AG10803 (cell line): ENCODE data around the gene METTL1.
A peak's percentile ranks its signal among the peaks of the same experiment; 100 is the strongest.
"Not testable (repeated sequence)": the region's sequence is repeated elsewhere in the genome, so short reads cannot be mapped to it uniquely, and the experiment has no call there.

Experiments
- DNase-seq: peaks from one replicate; pipeline ENCODE4 v3.0.0; 2010; ENCODE audit warnings: low read depth
- H3K4me3 ChIP-seq: 2 replicates; pipeline ENCODE4 v1.5.1; 2011; ENCODE audit warnings: mild to moderate bottlenecking, low read length, control low read depth
- CTCF ChIP-seq: conservative IDR thresholded peaks from 2 replicates; pipeline ENCODE4 v1.5.1; 2011; ENCODE audit warnings: mild to moderate bottlenecking, low read length, control low read depth, inconsistent platforms

The METTL1 gene

DNA sequence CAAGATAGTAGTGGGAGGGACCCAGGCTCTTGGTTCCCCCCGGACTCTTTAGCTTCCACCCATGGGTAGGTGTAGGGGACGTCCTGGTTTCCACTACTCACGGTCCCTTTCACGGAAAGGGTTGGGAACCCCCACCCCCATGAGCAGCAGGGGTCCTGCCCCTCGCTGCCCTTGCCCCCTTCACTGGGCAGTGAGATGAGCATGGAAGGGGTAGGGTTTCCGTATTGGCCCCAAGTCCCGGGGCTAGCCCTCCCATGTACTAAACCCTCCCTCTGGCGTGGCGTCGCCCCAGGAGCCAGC, 46.1 kb downstream of the METTL1 start:
- no peak for TF ChIP-seq CTCF
- DNase-seq: no peak
- H3K4me3 ChIP-seq: peak overlapping the region; percentile 98

DNA sequence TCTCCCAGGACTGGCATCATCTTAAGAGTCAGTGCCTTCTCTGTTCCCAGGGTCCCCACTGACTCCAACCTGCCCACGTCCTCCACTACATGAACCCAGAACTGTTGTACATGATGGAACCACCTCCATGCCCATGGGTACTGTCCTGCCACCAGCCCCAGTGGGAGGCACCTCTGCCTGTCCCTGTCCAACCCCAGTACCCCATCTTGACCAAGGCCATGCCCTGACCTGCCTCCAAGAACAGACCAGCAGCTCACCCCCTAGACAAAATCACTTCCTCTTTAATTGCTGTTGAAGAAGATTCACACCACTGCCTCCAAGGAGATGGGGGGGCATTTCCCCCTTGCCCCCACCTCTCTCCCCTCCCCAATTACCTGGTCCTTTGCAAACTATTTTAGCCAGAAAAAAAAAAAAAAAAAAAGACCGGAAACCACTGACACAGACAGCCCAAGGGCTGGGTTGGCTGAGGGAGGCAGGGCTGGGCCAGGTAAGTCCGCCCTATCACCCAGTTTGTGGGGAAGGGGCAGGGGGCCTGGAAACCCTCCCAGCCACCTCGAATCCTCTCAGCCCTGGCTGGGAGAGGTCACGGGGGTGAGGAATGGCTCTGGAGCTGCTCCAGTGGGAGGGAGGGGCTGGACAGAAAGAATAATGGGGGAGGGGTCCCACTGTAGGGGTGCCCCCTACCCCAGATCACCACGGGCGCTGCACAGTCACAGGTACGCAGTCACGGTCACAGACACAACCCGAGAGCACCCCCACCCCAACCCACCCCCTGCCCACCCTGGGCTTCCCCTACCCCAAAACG, 46.8 kb downstream of the METTL1 start:
- no peak overlapping the region for H3K4me3 ChIP-seq
- DNase-seq: no peak
- no peak for TF ChIP-seq CTCF

DNA sequence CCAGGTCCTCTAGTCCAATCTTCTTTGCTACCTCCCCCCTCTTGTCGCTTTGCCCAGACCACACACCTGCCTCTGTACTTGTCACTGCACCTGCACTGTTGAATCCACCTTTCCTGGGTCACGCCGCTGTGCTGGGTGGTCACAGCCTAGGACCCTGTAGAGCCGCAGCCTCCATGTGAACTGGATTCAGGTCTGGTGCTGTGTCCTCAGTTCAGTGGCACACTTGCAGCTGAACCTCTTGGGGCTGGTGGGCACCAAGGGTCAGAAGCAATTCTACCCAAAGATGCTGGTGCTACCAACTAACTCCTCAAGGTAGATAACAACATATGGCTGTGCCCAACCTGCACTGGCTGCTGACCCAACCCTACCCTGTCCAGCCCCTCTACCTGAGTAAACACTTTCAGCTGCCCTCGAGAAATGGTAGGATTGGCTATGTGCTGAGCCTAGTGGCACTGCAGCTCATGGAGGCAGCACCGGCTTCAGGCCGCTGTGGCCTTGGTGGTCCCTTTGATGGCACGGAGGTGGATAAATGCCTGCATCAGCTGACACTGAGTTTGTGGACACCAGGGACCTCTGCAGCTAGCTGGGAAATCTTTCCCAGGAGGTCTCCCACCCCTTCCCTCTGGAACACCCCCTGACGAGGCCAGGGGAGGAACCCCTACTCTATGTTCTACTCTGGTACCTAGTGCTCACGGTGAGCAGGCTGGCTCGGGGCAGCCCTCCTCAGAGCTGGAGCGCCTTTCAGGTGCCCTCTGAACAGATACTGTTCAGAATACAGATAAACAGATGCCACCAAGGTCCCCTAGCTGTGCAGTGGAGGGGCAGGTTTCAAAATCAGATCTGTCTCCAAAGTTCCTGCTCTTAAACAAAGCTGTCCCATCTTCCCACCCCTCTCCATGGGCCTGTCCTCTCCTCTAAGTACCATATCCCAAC, 47.6 kb downstream of the METTL1 start:
- no peak overlapping the region for H3K4me3 ChIP-seq
- no peak for DNase-seq
- TF ChIP-seq CTCF: no peak

GRCh38 chr12:57723630-57723962, 48.3 kb downstream of the METTL1 start:
- TF ChIP-seq CTCF: no peak
- no peak overlapping the region for H3K4me3 ChIP-seq
- DNase-seq: no peak

GRCh38 chr12:57722716-57723629, 48.9 kb downstream of the METTL1 start:
- DNase-seq: no peak
- no peak for TF ChIP-seq CTCF
- no peak overlapping the region for H3K4me3 ChIP-seq

DNA sequence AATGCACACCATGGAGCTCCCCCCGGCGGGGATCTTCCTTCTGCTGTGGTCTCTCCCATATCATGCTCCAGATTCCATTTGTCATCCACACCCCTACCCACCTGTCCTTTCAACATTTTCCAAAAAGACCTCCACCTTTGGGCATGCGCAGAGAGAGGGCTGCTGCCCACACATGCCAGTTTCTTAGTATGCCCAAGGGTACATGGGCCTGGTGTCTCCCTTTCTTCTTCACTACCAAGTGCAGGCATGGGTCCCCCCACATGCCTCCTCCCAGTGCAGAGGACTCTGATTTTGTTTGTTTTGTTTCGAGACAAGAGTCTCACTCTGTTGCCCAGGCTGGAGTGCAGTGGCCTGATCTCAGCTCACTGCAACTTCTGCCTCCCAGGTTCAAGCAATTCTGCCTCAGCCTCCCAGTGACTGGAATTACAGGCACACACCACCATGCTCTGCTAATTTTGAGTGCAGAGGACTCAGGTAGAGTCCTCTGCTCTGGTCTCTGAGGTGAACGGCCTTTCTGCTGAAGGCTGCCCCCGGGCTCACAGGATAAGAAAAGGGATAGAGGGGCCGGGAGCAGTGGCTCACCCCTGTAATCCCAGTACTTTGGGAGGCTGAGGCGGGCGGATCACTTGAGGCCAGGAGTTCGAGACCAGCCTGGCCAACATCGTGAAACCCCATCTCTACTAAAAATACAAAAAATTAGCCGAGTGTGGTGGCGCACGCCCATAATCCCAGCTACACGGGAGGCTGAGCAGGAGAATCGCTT, 49.9 kb downstream of the METTL1 start:
- DNase-seq, H3K4me3 ChIP-seq: not testable (repeated sequence)
